ENCODE data around the gene ITGAD.

Gene ITGAD

DNA sequence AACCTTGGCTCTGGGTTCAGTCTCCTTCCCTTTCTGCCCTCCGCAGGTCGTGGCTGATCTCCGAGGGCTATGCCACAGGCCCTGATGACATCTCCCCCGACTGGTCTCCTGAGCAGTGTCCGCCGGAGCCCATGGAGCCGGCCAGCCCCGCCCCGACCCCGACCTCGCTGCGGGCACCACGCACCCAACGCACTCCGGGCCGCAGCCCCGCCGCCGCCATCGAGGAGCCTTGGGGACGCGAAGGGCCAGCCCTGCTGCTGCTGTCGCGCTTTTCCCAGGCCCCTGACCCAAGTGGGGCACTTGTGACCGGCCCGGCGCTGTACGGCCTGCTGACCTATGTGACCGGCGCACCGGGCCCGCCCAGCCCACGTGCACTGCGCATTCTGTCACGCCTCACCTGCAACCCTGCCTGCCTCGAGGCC, 71.2 kb downstream of the ITGAD start:
- TF ChIP-seq, protein P1, sequence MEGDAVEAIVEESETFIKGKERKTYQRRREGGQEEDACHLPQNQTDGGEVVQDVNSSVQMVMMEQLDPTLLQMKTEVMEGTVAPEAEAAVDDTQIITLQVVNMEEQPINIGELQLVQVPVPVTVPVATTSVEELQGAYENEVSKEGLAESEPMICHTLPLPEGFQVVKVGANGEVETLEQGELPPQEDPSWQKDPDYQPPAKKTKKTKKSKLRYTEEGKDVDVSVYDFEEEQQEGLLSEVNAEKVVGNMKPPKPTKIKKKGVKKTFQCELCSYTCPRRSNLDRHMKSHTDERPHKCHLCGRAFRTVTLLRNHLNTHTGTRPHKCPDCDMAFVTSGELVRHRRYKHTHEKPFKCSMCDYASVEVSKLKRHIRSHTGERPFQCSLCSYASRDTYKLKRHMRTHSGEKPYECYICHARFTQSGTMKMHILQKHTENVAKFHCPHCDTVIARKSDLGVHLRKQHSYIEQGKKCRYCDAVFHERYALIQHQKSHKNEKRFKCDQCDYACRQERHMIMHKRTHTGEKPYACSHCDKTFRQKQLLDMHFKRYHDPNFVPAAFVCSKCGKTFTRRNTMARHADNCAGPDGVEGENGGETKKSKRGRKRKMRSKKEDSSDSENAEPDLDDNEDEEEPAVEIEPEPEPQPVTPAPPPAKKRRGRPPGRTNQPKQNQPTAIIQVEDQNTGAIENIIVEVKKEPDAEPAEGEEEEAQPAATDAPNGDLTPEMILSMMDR (IDR thresholded peaks at IDR 0.05; ENCODE audit: low read depth, low read length, missing control alignments) = no peak
- DNase-seq (ENCODE audit: extremely low read depth, low read depth) = no peak
- H3K4me3 ChIP-seq (replicated peaks; ENCODE audit: low read depth, low read length) = no peak overlapping the region

DNA sequence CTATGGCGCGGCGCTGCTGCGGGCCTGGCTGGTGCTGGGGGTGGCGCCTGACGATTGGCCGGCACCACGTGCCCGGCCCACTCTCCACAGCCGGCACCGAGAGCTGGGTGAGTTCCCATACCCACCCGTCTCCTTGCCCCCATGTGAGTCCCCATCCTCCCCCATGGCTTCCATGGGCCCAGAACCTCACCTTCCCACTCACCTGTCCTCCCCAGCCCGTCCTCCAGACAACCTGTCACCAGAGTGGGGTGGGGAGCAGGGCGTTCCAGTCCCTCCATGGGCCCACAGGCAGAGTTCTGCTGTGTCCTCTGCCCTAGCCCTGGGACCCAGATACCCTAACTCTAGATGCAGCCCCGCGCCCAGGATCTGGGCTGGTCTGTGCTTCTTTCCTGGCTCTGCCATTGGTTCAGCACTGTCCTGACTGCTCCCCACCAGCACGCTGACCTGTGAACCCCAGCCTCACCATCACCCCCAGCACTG, 71.7 kb downstream of the ITGAD start:
- TF ChIP-seq, protein P1 (IDR thresholded peaks at IDR 0.05; ENCODE audit: low read depth, low read length, missing control alignments) = no peak
- no peak for DNase-seq (ENCODE audit: extremely low read depth, low read depth)
- H3K4me3 ChIP-seq (replicated peaks; ENCODE audit: low read depth, low read length) = no peak overlapping the region

DNA sequence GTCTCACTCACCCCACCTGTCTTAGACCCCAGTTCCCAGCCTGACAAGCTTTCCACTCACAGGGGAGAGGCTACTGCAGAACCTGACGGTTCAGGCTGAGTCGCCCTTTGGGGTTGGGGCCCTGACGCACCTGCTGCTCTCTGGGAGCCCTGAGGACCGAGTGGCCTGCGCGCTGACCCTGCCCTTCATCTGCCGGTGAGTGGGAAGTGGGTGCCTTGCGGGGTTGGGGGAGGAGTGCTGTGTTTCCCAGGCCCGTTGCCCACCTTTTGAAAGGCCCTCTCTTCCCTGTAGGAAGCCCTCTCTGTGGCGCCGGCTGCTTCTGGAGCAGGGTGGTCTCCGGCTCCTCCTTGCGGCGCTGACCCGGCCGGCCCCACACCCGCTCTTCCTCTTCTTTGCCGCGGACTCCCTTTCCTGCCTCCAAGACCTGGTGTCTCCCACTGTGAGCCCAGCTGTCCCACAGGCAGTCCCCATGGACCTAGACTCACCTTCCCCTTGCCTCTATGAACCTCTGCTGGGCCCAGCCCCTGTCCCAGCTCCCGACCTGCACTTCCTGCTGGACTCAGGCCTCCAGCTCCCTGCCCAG, 72.7 kb downstream of the ITGAD start:
- TF ChIP-seq, protein P1 (IDR thresholded peaks at IDR 0.05; ENCODE audit: low read depth, low read length, missing control alignments) = no peak
- no peak overlapping the region for H3K4me3 ChIP-seq (replicated peaks; ENCODE audit: low read depth, low read length)
- DNase-seq (ENCODE audit: extremely low read depth, low read depth) = no peak

DNA sequence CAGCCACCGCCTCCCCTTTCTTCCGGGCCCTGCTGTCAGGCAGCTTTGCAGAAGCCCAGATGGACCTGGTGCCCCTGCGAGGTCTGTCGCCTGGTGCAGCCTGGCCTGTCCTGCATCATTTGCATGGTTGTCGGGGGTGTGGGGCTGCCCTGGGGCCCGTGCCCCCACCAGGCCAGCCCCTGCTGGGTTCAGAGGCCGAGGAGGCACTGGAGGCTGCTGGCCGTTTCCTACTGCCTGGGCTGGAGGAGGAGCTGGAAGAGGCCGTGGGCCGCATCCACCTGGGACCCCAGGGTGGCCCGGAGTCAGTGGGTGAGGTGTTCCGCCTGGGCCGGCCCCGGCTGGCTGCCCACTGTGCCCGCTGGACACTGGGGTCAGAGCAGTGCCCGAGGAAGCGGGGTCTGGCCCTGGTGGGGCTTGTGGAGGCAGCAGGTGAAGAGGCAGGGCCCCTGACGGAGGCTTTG, 73.3 kb downstream of the ITGAD start:
- TF ChIP-seq, protein P1 (IDR thresholded peaks at IDR 0.05; ENCODE audit: low read depth, low read length, missing control alignments) = no peak
- H3K4me3 ChIP-seq (replicated peaks; ENCODE audit: low read depth, low read length) = no peak overlapping the region
- DNase-seq (ENCODE audit: extremely low read depth, low read depth) = no peak

DNA sequence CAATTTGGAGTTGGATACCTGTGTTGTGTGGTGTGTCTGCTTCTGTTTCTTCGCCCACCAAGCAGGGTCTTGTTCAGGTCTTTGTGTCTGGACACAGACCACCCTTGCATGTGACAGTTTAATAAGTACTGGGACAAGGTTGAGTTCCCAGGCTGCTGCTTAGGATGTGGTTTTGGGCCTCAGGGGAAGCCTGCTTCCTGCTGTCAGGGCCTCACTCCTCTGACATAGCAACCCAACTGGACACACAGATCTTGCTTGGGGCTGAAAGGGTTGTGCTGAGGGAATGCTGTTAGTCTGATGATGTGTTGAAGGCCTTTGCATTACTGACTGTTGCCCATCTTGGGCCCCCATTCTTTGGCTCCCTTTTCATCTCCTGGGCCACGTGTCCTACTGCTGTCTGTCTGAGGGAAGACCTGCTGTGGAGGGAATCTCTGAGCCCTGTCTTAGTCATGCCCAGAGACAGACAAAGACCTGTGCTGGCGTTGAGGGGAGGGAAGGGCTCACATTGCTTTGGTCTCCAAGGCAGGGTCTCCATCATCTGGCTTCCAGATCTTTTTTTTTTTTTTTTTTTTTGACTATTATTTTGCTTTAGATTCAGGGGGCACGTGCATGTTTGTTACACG, 74.1 kb downstream of the ITGAD start:
- TF ChIP-seq, protein P1 (IDR thresholded peaks at IDR 0.05; ENCODE audit: low read depth, low read length, missing control alignments) = no peak
- no peak overlapping the region for H3K4me3 ChIP-seq (replicated peaks; ENCODE audit: low read depth, low read length)
- DNase-seq (ENCODE audit: extremely low read depth, low read depth) = no peak

DNA sequence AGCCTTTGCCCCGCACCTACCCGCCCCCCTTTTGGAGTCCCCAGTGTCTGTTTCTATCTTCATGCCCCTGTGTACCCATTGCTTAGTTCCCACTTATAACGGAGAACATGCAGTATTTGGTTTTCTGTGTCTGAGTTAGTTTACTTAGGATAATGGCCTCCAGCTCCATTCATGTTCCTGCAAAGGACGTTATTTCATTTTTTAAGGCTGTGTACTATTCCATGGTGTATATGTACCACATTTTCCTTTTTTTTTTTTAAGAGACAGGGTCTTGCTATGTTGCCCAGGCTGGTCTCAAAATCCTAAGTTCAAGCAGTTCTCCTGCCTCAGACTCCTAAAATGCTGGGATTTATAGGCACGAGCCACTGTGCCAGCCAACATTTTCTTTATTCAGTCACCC, 74.7 kb downstream of the ITGAD start:
- TF ChIP-seq, protein P1 (IDR thresholded peaks at IDR 0.05; ENCODE audit: low read depth, low read length, missing control alignments) = no peak
- DNase-seq (ENCODE audit: extremely low read depth, low read depth) = no peak
- no peak overlapping the region for H3K4me3 ChIP-seq (replicated peaks; ENCODE audit: low read depth, low read length)

Data from HFF-Myc (cell line).